Mucosa of descending colon (tissue), 3 donors: ENCODE data around the gene RMND5A. TPM values are rescaled to one million over a fixed set of nuclear protein-coding genes. Genes with fewer than 3 reads are reported as not detected.

Source experiments
- ATAC-seq: fragments of 200-7000 bp; cut with Tn5 transposase; one replicate; pipeline ENCODE4 v1.9.1; 2020; ENCODE audit warnings: mild to moderate bottlenecking, moderate library complexity
- DNase-seq, 3 donors: peaks; one replicate each; pipeline ENCODE4 v3.0.0-alpha.2; 2020
- H3K36me3 ChIP-seq: fragments of 200-600 bp; one replicate; pipeline ENCODE4 v1.8.0; 2021; ENCODE audit warnings: low read depth, mild to moderate bottlenecking
- H3K4me1 ChIP-seq: fragments of 200-600 bp; one replicate; pipeline ENCODE4 v1.8.0; 2021; ENCODE audit warnings: low read depth, mild to moderate bottlenecking
- H3K4me3 ChIP-seq: fragments of 200-600 bp; one replicate; pipeline ENCODE4 v1.8.0; 2021; ENCODE audit warnings: mild to moderate bottlenecking
- H3K9me3 ChIP-seq: fragments of 200-600 bp; one replicate; pipeline ENCODE4 v1.8.0; 2021; ENCODE audit warnings: mild to moderate bottlenecking
- intact Hi-C, 2 donors: fragments of 100-400 bp; cut with DNase I in 1 of 2; cut with micrococcal nuclease in 1 of 2; formaldehyde crosslinking; loops; one replicate each; pipeline versions ENCODE4 v1.11.0 to v1.11.1; 2022; cut with DNase I, micrococcal nuclease
- total RNA-seq, 3 donors: library from RNA; stranded (reverse); fragmentation: NEBNext Ultra II Directional in 2 of 3; extraction: Animal tissue kit (Norgen Biotek cat#: 25700) in 2 of 3; gene quantifications; one replicate each; pipeline versions ENCODE4 v1.2.1 to v1.2.4, GENCODE V29; 2021 to 2023
- TF ChIP-seq, protein P1 (sequence below): fragments of 200-600 bp; IDR thresholded peaks from one replicate; pipeline ENCODE4 v1.8.0; 2022; ENCODE audit warnings: antibody characterized with exemption, mild to moderate bottlenecking
- donor health status: DM: no; HTN: no; CAD: no; lungs with moderate emphysema.
- donor health status: DM: no; HTN: no; CAD: no.
- donor health status: DM: no; HTN: yes; CAD: no.

RMND5A gene
- total RNA-seq, 3 donors from 2014 or later: 69.2 to 93.0 (median 73.8) TPM

- Histone ChIP-seq H3K9me3 (peaks cover 4% of the 10 kb centered on the region), H3K36me3 (no peaks in the 10 kb centered on the region), H3K4me1 (peaks cover 24% of the 10 kb centered on the region), H3K4me3 (no peak overlapping the region)
- no peak for DNase-seq
- no peak for ATAC-seq
- intact Hi-C loops: no loop called here
- TF ChIP-seq, protein P1, sequence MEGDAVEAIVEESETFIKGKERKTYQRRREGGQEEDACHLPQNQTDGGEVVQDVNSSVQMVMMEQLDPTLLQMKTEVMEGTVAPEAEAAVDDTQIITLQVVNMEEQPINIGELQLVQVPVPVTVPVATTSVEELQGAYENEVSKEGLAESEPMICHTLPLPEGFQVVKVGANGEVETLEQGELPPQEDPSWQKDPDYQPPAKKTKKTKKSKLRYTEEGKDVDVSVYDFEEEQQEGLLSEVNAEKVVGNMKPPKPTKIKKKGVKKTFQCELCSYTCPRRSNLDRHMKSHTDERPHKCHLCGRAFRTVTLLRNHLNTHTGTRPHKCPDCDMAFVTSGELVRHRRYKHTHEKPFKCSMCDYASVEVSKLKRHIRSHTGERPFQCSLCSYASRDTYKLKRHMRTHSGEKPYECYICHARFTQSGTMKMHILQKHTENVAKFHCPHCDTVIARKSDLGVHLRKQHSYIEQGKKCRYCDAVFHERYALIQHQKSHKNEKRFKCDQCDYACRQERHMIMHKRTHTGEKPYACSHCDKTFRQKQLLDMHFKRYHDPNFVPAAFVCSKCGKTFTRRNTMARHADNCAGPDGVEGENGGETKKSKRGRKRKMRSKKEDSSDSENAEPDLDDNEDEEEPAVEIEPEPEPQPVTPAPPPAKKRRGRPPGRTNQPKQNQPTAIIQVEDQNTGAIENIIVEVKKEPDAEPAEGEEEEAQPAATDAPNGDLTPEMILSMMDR: no peak
Measured at GRCh38 chr2:86750240-86750839, 30.2 kb downstream of the RMND5A start.

DNA sequence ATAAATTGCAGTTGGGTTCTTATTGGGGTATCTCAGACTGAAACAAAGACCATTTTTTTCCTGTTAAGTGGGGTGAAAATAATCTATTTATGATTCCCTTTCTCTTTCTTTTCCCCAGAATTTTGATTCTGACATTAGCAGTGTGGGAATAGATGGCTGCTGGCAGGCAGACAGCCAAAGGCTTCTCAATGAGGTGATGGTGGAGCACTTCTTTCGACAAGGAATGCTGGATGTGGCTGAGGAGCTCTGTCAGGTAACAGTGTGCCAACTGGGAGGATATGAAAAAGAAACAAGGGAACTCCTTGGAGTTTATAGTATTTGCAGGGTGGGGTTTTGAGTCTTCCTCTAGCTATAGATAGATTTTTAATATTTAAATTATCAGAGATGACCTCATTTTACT lies 31.7 kb downstream of the RMND5A start:
- intact Hi-C loops: no loop called here
- Histone ChIP-seq H3K4me3 (no peak overlapping the region), H3K36me3 (no peaks in the 10 kb centered on the region), H3K4me1 (peaks cover 13% of the 10 kb centered on the region), H3K9me3 (peaks cover 4% of the 10 kb centered on the region)
- no peak for ATAC-seq
- TF ChIP-seq, protein P1: no peak
- no peak for DNase-seq

GRCh38 chr2:86752934-86753333 lies 32.8 kb downstream of the RMND5A start:
- intact Hi-C loops: no loop called here
- H3K36me3 ChIP-seq: no peaks in the 10 kb centered on the region
- peaks cover 4% of the 10 kb centered on the region for H3K9me3 ChIP-seq
- no peak for DNase-seq
- peak; percentile 38 for ATAC-seq
- TF ChIP-seq, protein P1: no peak
- peaks cover 4% of the 10 kb centered on the region for H3K4me1 ChIP-seq
- no peak overlapping the region for H3K4me3 ChIP-seq

DNA sequence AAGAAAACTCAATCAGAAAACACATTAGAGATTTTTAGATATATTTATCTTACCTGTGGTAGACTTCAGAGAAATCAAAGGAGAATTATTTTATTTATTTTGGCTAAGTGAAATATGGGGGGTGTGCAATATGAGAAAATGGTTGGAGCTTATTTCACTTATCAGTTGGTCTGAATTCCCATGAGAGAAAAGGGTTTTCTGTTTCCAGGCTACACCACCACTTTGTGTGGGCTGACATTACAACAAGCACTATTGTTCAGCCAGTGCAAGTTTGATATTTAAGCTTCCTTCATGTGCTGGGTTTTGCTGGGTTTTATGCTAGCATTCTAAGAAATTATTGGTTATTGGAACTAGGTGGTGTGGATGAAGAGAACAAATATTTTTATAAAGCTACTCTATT lies 33.5 kb downstream of the RMND5A start:
- ATAC-seq (no peak), DNase-seq (no peak)
- no peaks in the 10 kb centered on the region for H3K36me3 ChIP-seq
- no peaks in the 10 kb centered on the region for H3K4me1 ChIP-seq
- TF ChIP-seq, protein P1: no peak
- H3K4me3 ChIP-seq: no peak overlapping the region
- peaks cover 4% of the 10 kb centered on the region for H3K9me3 ChIP-seq
- intact Hi-C loops: no loop called here

GRCh38 chr2:86758405-86758804 lies 38.3 kb downstream of the RMND5A start:
- H3K9me3 ChIP-seq: no peaks in the 10 kb centered on the region
- TF ChIP-seq, protein P1: no peak
- no peaks in the 10 kb centered on the region for H3K36me3 ChIP-seq
- H3K4me1 ChIP-seq: no peaks in the 10 kb centered on the region
- no peak overlapping the region for H3K4me3 ChIP-seq
- intact Hi-C loops: no loop called here
- DNase-seq (no peak), ATAC-seq (no peak)

GRCh38 chr2:86760371-86760770 lies 40.3 kb downstream of the RMND5A start:
- TF ChIP-seq, protein P1: no peak
- ATAC-seq (no peak), DNase-seq (no peak)

More at GRCh38 chr2:86760371-86760770, 40.3 kb downstream of the RMND5A start:
- no peak overlapping the region for H3K4me3 ChIP-seq
- intact Hi-C loops: no loop called here
- no peaks in the 10 kb centered on the region for H3K4me1 ChIP-seq
- H3K36me3 ChIP-seq: no peaks in the 10 kb centered on the region
- H3K9me3 ChIP-seq: no peaks in the 10 kb centered on the region
